ENCODE measurements around the gene KCNG2.

Gene KCNG2

GRCh38 chr18:79774111-79774510 lies 23.6 kb upstream of the KCNG2 start:
- Histone ChIP-seq H3K27ac (no peak overlapping the region), H4K20me1 (no peaks in the 10 kb centered on the region), H3K9ac (no peak overlapping the region), H3K4me2 (no peak overlapping the region), H3K36me3 (no peaks in the 10 kb centered on the region), H3K9me3 (0 out of 2 replicates have a peak, but pooled peaks cover 3% of the 10 kb centered on the region), H3K4me3 (no peak overlapping the region), H3K4me1 (no peaks in the 10 kb centered on the region), H3K27me3 (peaks cover 13% of the 10 kb centered on the region)
- no peak for TF ChIP-seq Cebpa-rat (IDR thresholded peaks at IDR 0.05)

- Histone ChIP-seq H3K36me3 (no peaks in the 10 kb centered on the region), H3K27me3 (peaks cover 13% of the 10 kb centered on the region), H3K4me1 (no peaks in the 10 kb centered on the region), H3K4me3 (no peak overlapping the region), H3K4me2 (no peak overlapping the region), H3K9ac (no peak overlapping the region), H4K20me1 (no peaks in the 10 kb centered on the region), H3K27ac (no peak overlapping the region), H3K9me3 (no peaks in the 10 kb centered on the region)
- TF ChIP-seq Cebpa-rat (IDR thresholded peaks at IDR 0.05) = no peak
Observed at GRCh38 chr18:79775441-79776221, 22.1 kb upstream of the KCNG2 start.

- no peaks in the 10 kb centered on the region for H3K4me1 ChIP-seq
- no peaks in the 10 kb centered on the region for H3K36me3 ChIP-seq
- H3K27me3 ChIP-seq = peaks cover 13% of the 10 kb centered on the region
- no peaks in the 10 kb centered on the region for H4K20me1 ChIP-seq
- no peak overlapping the region for H3K9ac ChIP-seq
- TF ChIP-seq Cebpa-rat (IDR thresholded peaks at IDR 0.05) = no peak
- H3K9me3 ChIP-seq = no peaks in the 10 kb centered on the region
- no peak overlapping the region for H3K27ac ChIP-seq
- no peak overlapping the region for H3K4me2 ChIP-seq
- H3K4me3 ChIP-seq = no peak overlapping the region
Observed at GRCh38 chr18:79776674-79777073, 21.1 kb upstream of the KCNG2 start.

- no peak overlapping the region for H3K4me2 ChIP-seq
- no peaks in the 10 kb centered on the region for H3K4me1 ChIP-seq
- H3K27ac ChIP-seq = no peak overlapping the region
- TF ChIP-seq Cebpa-rat (IDR thresholded peaks at IDR 0.05) = no peak
- no peak overlapping the region for H3K4me3 ChIP-seq
- H4K20me1 ChIP-seq = no peaks in the 10 kb centered on the region
- H3K9me3 ChIP-seq = no peaks in the 10 kb centered on the region
- H3K36me3 ChIP-seq = no peaks in the 10 kb centered on the region
- H3K9ac ChIP-seq = no peak overlapping the region
- H3K27me3 ChIP-seq = peaks cover 18% of the 10 kb centered on the region; the same call in 1 of the 2 replicates
Observed at GRCh38 chr18:79778291-79778791, 19.4 kb upstream of the KCNG2 start.

GRCh38 chr18:79779021-79779699 lies 18.6 kb upstream of the KCNG2 start:
- TF ChIP-seq Cebpa-rat (IDR thresholded peaks at IDR 0.05) = no peak

DNA sequence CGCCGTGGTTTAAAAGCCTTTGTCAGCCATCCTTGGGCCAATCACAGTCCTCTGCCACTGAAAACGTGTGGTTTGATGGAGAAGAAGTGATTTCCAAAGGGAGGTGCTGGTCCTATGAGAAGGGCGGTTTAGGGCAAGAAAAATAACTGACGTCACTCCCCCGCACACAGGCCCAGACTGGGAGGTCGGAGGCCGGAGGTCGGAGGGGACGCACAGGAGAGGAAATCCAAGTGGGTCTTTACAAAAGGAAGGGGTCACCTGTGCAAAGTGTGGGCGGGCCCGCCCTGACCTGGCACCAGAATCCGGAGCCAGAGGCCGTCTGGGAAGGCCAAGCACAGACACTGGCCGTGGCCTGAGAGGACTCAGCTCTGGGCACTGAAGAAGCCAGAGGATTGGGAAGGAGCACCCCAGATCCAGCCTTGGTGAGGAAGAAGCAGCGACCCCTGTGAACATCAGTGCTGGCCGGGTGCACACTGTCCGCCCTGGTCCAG lies 18.0 kb upstream of the KCNG2 start:
- Histone ChIP-seq H3K9ac (no peak overlapping the region), H3K4me1 (peaks cover 5% of the 10 kb centered on the region), H4K20me1 (peaks cover 8% of the 10 kb centered on the region), H3K36me3 (no peaks in the 10 kb centered on the region), H3K9me3 (no peaks in the 10 kb centered on the region), H3K27ac (no peak overlapping the region), H3K4me2 (no peak overlapping the region), H3K4me3 (no peak overlapping the region), H3K27me3 (peaks cover 32% of the 10 kb centered on the region)
- TF ChIP-seq Cebpa-rat (IDR thresholded peaks at IDR 0.05) = no peak

More at GRCh38 chr18:79779021-79779699, 18.6 kb upstream of the KCNG2 start:
- Histone ChIP-seq H3K4me3 (no peak overlapping the region), H4K20me1 (peaks cover 2% of the 10 kb centered on the region; the same call in 1 of the 2 replicates), H3K4me2 (no peak overlapping the region), H3K36me3 (no peaks in the 10 kb centered on the region), H3K4me1 (no peaks in the 10 kb centered on the region), H3K27ac (no peak overlapping the region), H3K9ac (no peak overlapping the region), H3K9me3 (no peaks in the 10 kb centered on the region), H3K27me3 (peaks cover 26% of the 10 kb centered on the region)

DNA sequence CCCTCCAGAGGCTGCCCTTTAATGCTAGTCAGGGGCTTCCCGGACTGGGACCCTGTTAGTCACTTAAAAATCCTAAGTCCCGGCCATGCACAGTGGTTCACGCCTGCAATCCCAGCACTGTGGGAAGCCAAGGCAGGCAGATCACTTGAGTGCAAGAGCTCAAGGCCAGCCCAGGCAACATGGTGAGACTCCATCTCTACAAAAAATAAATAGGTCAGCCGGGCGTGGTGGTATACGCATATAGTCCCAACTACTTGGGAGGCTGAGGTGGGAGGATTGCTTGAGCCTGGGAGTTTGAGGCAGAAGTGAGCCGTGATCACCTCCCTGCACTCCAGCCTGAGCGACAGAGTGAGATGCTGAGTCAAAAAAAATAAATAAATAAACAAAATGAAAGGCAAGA lies 17.2 kb upstream of the KCNG2 start:
- Histone ChIP-seq H3K27me3 (peaks cover 38% of the 10 kb centered on the region), H3K4me1 (peaks cover 13% of the 10 kb centered on the region), H3K36me3 (no peaks in the 10 kb centered on the region), H3K4me2 (no peak overlapping the region), H3K27ac (no peak overlapping the region), H4K20me1 (peaks cover 16% of the 10 kb centered on the region), H3K9me3 (no peaks in the 10 kb centered on the region), H3K4me3 (no peak overlapping the region), H3K9ac (no peak overlapping the region)
- no peak for TF ChIP-seq Cebpa-rat (IDR thresholded peaks at IDR 0.05)

DNA sequence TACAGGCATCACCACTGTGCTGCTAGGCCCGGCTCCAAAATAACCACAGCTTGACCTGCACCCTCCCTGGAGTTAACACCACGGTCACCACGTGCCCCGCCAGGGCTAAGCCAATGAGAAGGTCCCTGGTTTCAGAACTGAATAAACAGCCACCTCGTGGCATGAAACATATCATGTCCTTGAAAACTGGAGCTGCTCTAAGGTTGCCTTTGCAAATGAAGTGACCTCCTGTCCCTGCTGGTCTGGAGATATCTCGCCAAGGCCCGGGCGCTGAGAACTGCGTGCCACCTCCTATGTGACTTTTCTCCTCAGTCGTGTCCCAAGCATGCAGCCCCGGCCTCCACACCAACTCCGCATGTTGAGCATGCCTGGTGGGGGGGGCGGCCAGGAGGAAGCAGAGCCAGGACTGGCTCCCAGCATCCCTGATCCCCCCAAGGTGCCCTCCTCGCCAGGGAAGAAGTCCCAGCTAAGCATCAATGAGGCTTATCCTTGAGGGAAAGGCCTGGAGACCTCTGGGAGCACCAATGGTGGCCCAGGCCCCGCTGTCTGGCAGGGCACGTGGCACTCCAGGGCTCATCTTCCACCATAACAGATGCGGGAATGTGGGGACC lies 16.3 kb upstream of the KCNG2 start:
- Histone ChIP-seq H3K9me3 (no peaks in the 10 kb centered on the region), H3K27me3 (peaks cover 43% of the 10 kb centered on the region), H4K20me1 (peaks cover 25% of the 10 kb centered on the region), H3K9ac (no peak overlapping the region), H3K4me3 (no peak overlapping the region), H3K4me1 (peaks cover 22% of the 10 kb centered on the region), H3K4me2 (no peak overlapping the region), H3K27ac (no peak overlapping the region), H3K36me3 (no peaks in the 10 kb centered on the region)
- no peak for TF ChIP-seq Cebpa-rat (IDR thresholded peaks at IDR 0.05)

GRCh38 chr18:79782566-79783308 lies 15.0 kb upstream of the KCNG2 start:
- peaks cover 51% of the 10 kb centered on the region for H3K27me3 ChIP-seq
- no peaks in the 10 kb centered on the region for H3K9me3 ChIP-seq

More at GRCh38 chr18:79782566-79783308, 15.0 kb upstream of the KCNG2 start:
- Histone ChIP-seq H3K4me2 (no peak overlapping the region), H3K9ac (no peak overlapping the region), H4K20me1 (peaks cover 38% of the 10 kb centered on the region), H3K36me3 (no peaks in the 10 kb centered on the region), H3K27ac (no peak overlapping the region), H3K4me1 (peaks cover 26% of the 10 kb centered on the region), H3K4me3 (no peak overlapping the region)
- TF ChIP-seq Cebpa-rat (IDR thresholded peaks at IDR 0.05) = no peak

Data from BLaER1 (cell line).